H9 (cell line): ENCODE data around the gene CWC15. TPM values are rescaled to one million over a fixed set of nuclear protein-coding genes. Genes with fewer than 3 reads are reported as not detected.

Experiments
- DNase-seq: peaks from one replicate; pipeline ENCODE4 v3.0.0-alpha.2; 2017
- H2AFZ ChIP-seq: one replicate; pipeline ENCODE4 v1.6.1; 2013; ENCODE audit warnings: mild to moderate bottlenecking, low read length, control low read depth, moderate library complexity
- H2AK5ac ChIP-seq: 2 replicates; pipeline ENCODE4 v1.6.1; 2013; ENCODE audit warnings: low read length, control low read depth, mixed read lengths; ENCODE audit not compliant: insufficient read length
- H2BK120ac ChIP-seq: one replicate; pipeline ENCODE4 v1.6.1; 2013; ENCODE audit warnings: low read depth, mild to moderate bottlenecking, low read length, control low read depth, inconsistent platforms; ENCODE audit not compliant: poor library complexity, severe bottlenecking
- H2BK12ac ChIP-seq: 2 replicates; pipeline ENCODE4 v1.6.1; 2013; ENCODE audit warnings: low read length, control low read depth, mixed read lengths, low read depth; ENCODE audit not compliant: insufficient read length
- H2BK15ac ChIP-seq: 2 replicates; pipeline ENCODE4 v1.6.1; 2013; ENCODE audit warnings: low read depth, low read length, control low read depth
- H2BK20ac ChIP-seq: one replicate; pipeline ENCODE4 v1.6.1; 2013; ENCODE audit warnings: low read depth, mild to moderate bottlenecking, low read length, control low read depth, inconsistent platforms; ENCODE audit not compliant: poor library complexity, severe bottlenecking
- H2BK5ac ChIP-seq: 2 replicates; pipeline ENCODE4 v1.6.1; 2013; ENCODE audit warnings: low read length, control low read depth, mixed read lengths; ENCODE audit not compliant: insufficient read length
- H3K14ac ChIP-seq: 2 replicates; pipeline ENCODE4 v1.6.1; 2013; ENCODE audit warnings: low read length, control low read depth; ENCODE audit not compliant: insufficient read depth
- H3K18ac ChIP-seq: 2 replicates; pipeline ENCODE4 v1.6.1; 2013; ENCODE audit warnings: low read depth, mild to moderate bottlenecking, mixed read lengths, low read length, control low read depth; ENCODE audit not compliant: insufficient read length
- H3K23ac ChIP-seq: 2 replicates; pipeline ENCODE4 v1.6.1; 2013; ENCODE audit warnings: low read length, control low read depth, mixed read lengths, low read depth; ENCODE audit not compliant: insufficient read length
- H3K23me2 ChIP-seq: 2 replicates; pipeline ENCODE4 v1.6.1; 2013; ENCODE audit warnings: low read depth, mild to moderate bottlenecking, mixed read lengths, low read length, control low read depth; ENCODE audit not compliant: insufficient read length, poor library complexity, severe bottlenecking
- H3K27ac ChIP-seq: 2 replicates; pipeline ENCODE4 v1.5.1; 2013; ENCODE audit warnings: low read length, control low read depth, mixed read lengths, low read depth; ENCODE audit not compliant: insufficient read length
- H3K27me3 ChIP-seq: 2 replicates; pipeline ENCODE4 v1.6.1; 2013; ENCODE audit warnings: low read length, control low read depth, inconsistent platforms; ENCODE audit not compliant: insufficient read depth
- H3K4ac ChIP-seq: 2 replicates; pipeline ENCODE4 v1.6.1; 2013; ENCODE audit warnings: low read depth, mild to moderate bottlenecking, control low read depth, inconsistent platforms, low read length, moderate library complexity
- H3K4me1 ChIP-seq: 2 replicates; pipeline ENCODE4 v1.6.1; 2013; ENCODE audit warnings: low read length, control low read depth, inconsistent platforms; ENCODE audit not compliant: insufficient read depth
- H3K4me2 ChIP-seq: 2 replicates; pipeline ENCODE4 v1.6.1; 2013; ENCODE audit warnings: low read length, control low read depth, mixed read lengths; ENCODE audit not compliant: insufficient read length, insufficient read depth
- H3K56ac ChIP-seq: 2 replicates; pipeline ENCODE4 v1.6.1; 2013; ENCODE audit warnings: low read depth, mild to moderate bottlenecking, mixed read lengths, low read length, control low read depth; ENCODE audit not compliant: insufficient read length
- H3K79me1 ChIP-seq: 2 replicates; pipeline ENCODE4 v1.6.1; 2013; ENCODE audit warnings: low read depth, mild to moderate bottlenecking, moderate library complexity, low read length, control low read depth, inconsistent platforms; ENCODE audit not compliant: insufficient read depth, poor library complexity, severe bottlenecking
- H3K79me2 ChIP-seq: 2 replicates; pipeline ENCODE4 v1.6.1; 2013; ENCODE audit warnings: low read length, control low read depth, inconsistent platforms; ENCODE audit not compliant: insufficient read depth
- H3K9ac ChIP-seq: 2 replicates; pipeline ENCODE4 v1.6.1; 2013; ENCODE audit warnings: low read length, control low read depth, mixed read lengths; ENCODE audit not compliant: insufficient read length; ENCODE audit errors: extremely low read depth
- H3K9me3 ChIP-seq: one replicate; pipeline ENCODE4 v1.6.1; 2013; ENCODE audit warnings: low read depth, low read length, inconsistent platforms; ENCODE audit not compliant: control insufficient read depth
- H3T11ph ChIP-seq: one replicate; pipeline ENCODE4 v1.6.1; 2013; ENCODE audit warnings: mild to moderate bottlenecking, low read length, control low read depth, inconsistent platforms
- H4K20me1 ChIP-seq: one replicate; pipeline ENCODE4 v1.6.1; 2013; ENCODE audit not compliant: control insufficient read depth, insufficient read length, insufficient read depth
- H4K5ac ChIP-seq: 2 replicates; pipeline ENCODE4 v1.6.1; 2013; ENCODE audit warnings: low read depth, mild to moderate bottlenecking, mixed read lengths, low read length, control low read depth; ENCODE audit not compliant: insufficient read length
- H4K8ac ChIP-seq: replicated peaks from 2 replicates; pipeline ENCODE4 v1.6.1; 2013; ENCODE audit warnings: low read length, control low read depth, mixed read lengths, low read depth; ENCODE audit not compliant: insufficient read length
- H4K91ac ChIP-seq: 2 replicates; pipeline ENCODE4 v1.6.1; 2013; ENCODE audit warnings: low read depth, mild to moderate bottlenecking, moderate library complexity, mixed read lengths, low read length, control low read depth; ENCODE audit not compliant: insufficient read length
- H3K27ac Mint-ChIP-seq, 3 experiments: 2 replicates in 2 of 3; 3 replicates in 1 of 3; pipeline ENCODE4 v1.8.0; 2020 to 2021; ENCODE audit warnings: mixed read lengths in 3 of 3, mild to moderate bottlenecking in 1 of 3, moderate library complexity in 1 of 3
- H3K27me3 Mint-ChIP-seq: 2 replicates; pipeline ENCODE4 v1.8.0; 2021; ENCODE audit warnings: low read depth, mild to moderate bottlenecking, moderate library complexity, mixed read lengths
- H3K36me3 Mint-ChIP-seq, 3 experiments: 2 replicates in 2 of 3; 3 replicates in 1 of 3; pipeline ENCODE4 v1.8.0; 2020 to 2021; ENCODE audit warnings: low read depth in 3 of 3, mixed read lengths in 3 of 3; ENCODE audit not compliant: insufficient read depth in 1 of 3
- H3K4me1 Mint-ChIP-seq, 2 experiments: 2 replicates each; pipeline ENCODE4 v1.8.0; 2020; ENCODE audit warnings: mixed read lengths in 2 of 2
- H3K4me3 Mint-ChIP-seq, 2 experiments: 2 replicates in 1 of 2; 3 replicates in 1 of 2; pipeline ENCODE4 v1.8.0; 2020 to 2021; ENCODE audit warnings: mild to moderate bottlenecking in 2 of 2, mixed read lengths in 2 of 2, moderate library complexity in 1 of 2
- H3K9me3 Mint-ChIP-seq, 2 experiments: 2 replicates in 1 of 2; 3 replicates in 1 of 2; pipeline ENCODE4 v1.8.0; 2020; ENCODE audit warnings: mild to moderate bottlenecking in 2 of 2, mixed read lengths in 2 of 2, moderate library complexity in 1 of 2
- WGBS: extraction: QIAGEN DNeasy Blood & Tissue Kit; methylation state at CpG from one replicate; pipeline ENCODE4 v1.1.7; 2013; ENCODE audit warnings: missing lambda C conversion rate, low lambda C conversion rate, mixed read lengths; ENCODE audit not compliant: insufficient read length; ENCODE audit errors: extremely low coverage; 5-methylcytosine and 5-hydroxymethylcytosine counted together
- total RNA-seq: library from RNA; stranded (reverse); gene quantifications from 2 replicates; pipeline ENCODE4 v1.2.1, GENCODE V29; 2021
- TF ChIP-seq, protein P1 (sequence below): fragments of 200-600 bp; sonication (generic); conservative IDR thresholded peaks from 3 replicates; pipeline ENCODE4 v1.8.0; 2021; ENCODE audit warnings: antibody characterized with exemption, mild to moderate bottlenecking

The CWC15 gene
- total RNA-seq, 1 experiment from 2014 or later: 76.9 TPM

DNA sequence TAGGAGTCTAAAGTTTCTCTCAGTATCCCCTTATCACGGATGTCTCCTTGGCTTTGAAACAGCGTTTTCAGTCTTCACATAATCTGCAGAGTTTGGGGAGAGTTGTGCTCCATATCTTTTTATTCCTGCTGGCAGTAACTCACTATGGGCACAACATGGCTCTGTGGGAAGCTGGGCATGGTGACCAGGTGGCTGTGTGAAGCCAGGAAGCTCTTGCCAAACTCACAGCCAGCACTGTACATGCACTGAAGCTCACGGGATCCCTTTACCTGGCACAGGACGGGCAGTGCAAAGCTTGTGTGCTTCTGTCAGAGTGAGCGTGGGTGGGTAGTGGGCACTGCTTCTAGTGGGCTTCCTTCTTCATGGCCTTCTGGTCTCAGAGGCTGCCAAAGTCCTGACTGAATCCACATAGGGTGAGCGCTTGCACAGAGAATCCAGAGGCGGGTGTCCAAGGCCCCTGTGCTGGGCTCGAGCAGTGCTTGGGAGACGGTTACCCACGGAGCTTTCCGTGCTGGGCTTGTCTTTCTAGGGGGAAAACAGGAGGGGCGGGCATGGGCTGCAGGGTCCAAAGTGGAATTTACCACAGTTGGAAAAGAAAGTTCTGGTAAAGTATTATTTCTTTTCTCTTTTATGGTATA lies 40.9 kb upstream of the CWC15 start:
- no peak overlapping the region for H3K4me3 Mint-ChIP-seq
- H3K4me1 ChIP-seq: no peaks in the 10 kb centered on the region
- H3K56ac ChIP-seq: no peak overlapping the region
- H3K36me3 Mint-ChIP-seq: no peaks in the 10 kb centered on the region
- no peak overlapping the region for H3K4me2 ChIP-seq
- H3K23ac ChIP-seq: no peak overlapping the region
- no peaks in the 10 kb centered on the region for H3K9me3 ChIP-seq
- H3K9me3 Mint-ChIP-seq: no peaks in the 10 kb centered on the region
- peaks cover 12% of the 10 kb centered on the region for H3K27me3 Mint-ChIP-seq
- no peaks in the 10 kb centered on the region for H3K79me2 ChIP-seq
- no peak overlapping the region for H3K4ac ChIP-seq
- H3K4me1 Mint-ChIP-seq: no peaks in the 10 kb centered on the region
- no peak overlapping the region for H2BK20ac ChIP-seq
- H3K27ac Mint-ChIP-seq: no peak overlapping the region
- no peak overlapping the region for H4K91ac ChIP-seq
- no peak overlapping the region for H4K8ac ChIP-seq
- H2BK5ac ChIP-seq: no peak overlapping the region
- H3K27me3 ChIP-seq: no peaks in the 10 kb centered on the region
- H2AFZ ChIP-seq: no peak overlapping the region
- no peak overlapping the region for H3T11ph ChIP-seq
- no peak overlapping the region for H4K5ac ChIP-seq
- H3K27ac ChIP-seq: no peak overlapping the region
- H2BK15ac ChIP-seq: no peak overlapping the region
- H2BK12ac ChIP-seq: no peak overlapping the region
- no peak for DNase-seq
- H2BK120ac ChIP-seq: no peak overlapping the region
- no peaks in the 10 kb centered on the region for H3K79me1 ChIP-seq
- H3K9ac ChIP-seq: no peak overlapping the region
- H4K20me1 ChIP-seq: no peaks in the 10 kb centered on the region
- no peak overlapping the region; the same call in 1 of the 2 replicates for H3K14ac ChIP-seq
- TF ChIP-seq, protein P1, sequence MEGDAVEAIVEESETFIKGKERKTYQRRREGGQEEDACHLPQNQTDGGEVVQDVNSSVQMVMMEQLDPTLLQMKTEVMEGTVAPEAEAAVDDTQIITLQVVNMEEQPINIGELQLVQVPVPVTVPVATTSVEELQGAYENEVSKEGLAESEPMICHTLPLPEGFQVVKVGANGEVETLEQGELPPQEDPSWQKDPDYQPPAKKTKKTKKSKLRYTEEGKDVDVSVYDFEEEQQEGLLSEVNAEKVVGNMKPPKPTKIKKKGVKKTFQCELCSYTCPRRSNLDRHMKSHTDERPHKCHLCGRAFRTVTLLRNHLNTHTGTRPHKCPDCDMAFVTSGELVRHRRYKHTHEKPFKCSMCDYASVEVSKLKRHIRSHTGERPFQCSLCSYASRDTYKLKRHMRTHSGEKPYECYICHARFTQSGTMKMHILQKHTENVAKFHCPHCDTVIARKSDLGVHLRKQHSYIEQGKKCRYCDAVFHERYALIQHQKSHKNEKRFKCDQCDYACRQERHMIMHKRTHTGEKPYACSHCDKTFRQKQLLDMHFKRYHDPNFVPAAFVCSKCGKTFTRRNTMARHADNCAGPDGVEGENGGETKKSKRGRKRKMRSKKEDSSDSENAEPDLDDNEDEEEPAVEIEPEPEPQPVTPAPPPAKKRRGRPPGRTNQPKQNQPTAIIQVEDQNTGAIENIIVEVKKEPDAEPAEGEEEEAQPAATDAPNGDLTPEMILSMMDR: no peak
- WGBS: no CpG with 5 or more reads among the region's 12 CpGs
- H3K23me2 ChIP-seq: no peaks in the 10 kb centered on the region
- no peak overlapping the region for H2AK5ac ChIP-seq
- H3K18ac ChIP-seq: no peak overlapping the region
